HEK293T (cell line): Measurements from ENCODE around the gene IBSP.

Source experiments
- ARNT ChIP-seq: fragments of 450-650 bp; IDR thresholded peaks from 2 replicates; pipeline ENCODE4 v1.6.1; 2017; ENCODE audit warnings: mild to moderate bottlenecking
- BHLHE40 ChIP-seq: fragments of 450-650 bp; IDR thresholded peaks from 2 replicates; pipeline ENCODE4 v1.6.1; 2016; ENCODE audit warnings: mild to moderate bottlenecking, moderate library complexity, borderline replicate concordance
- ELF4 ChIP-seq: fragments of 450-650 bp; IDR thresholded peaks from 2 replicates; pipeline ENCODE4 v1.6.1; 2017; ENCODE audit warnings: antibody characterized with exemption
- FOXA1 ChIP-seq: fragments of 450-650 bp; IDR thresholded peaks from 2 replicates; pipeline ENCODE4 v1.6.1; 2016; ENCODE audit warnings: mild to moderate bottlenecking
- FOXK2 ChIP-seq: fragments of 450-650 bp; IDR thresholded peaks from 2 replicates; pipeline ENCODE4 v1.6.1; 2016; ENCODE audit warnings: mild to moderate bottlenecking
- FOXM1 ChIP-seq: fragments of 450-650 bp; IDR thresholded peaks from 2 replicates; pipeline ENCODE4 v1.6.1; 2017; ENCODE audit warnings: mild to moderate bottlenecking, borderline replicate concordance
- HDGF ChIP-seq: fragments of 450-650 bp; IDR thresholded peaks from 2 replicates; pipeline ENCODE4 v1.6.1; 2017; ENCODE audit warnings: antibody characterized with exemption, borderline replicate concordance
- L3MBTL2 ChIP-seq: fragments of 450-650 bp; conservative IDR thresholded peaks from 2 replicates; pipeline ENCODE4 v1.6.1; 2016; ENCODE audit warnings: mild to moderate bottlenecking
- NFRKB ChIP-seq: fragments of 450-650 bp; IDR thresholded peaks from 2 replicates; pipeline ENCODE4 v1.6.1; 2016; ENCODE audit warnings: mild to moderate bottlenecking, moderate library complexity
- PKNOX1 ChIP-seq: fragments of 450-650 bp; IDR thresholded peaks from 2 replicates; pipeline ENCODE4 v1.6.1; 2016
- SP1 ChIP-seq: fragments of 450-650 bp; IDR thresholded peaks from 2 replicates; pipeline ENCODE4 v1.6.1; 2017
- TARDBP ChIP-seq: fragments of 450-650 bp; IDR thresholded peaks from 2 replicates; pipeline ENCODE4 v1.6.1; 2016

GRCh38 chr4:87834401-87834800 lies 35.0 kb downstream of the IBSP start:
- no peak for TF ChIP-seq BHLHE40
- TF ChIP-seq ELF4, result no peak
- TF ChIP-seq TARDBP, result no peak
- no peak for TF ChIP-seq ARNT
- no peak for TF ChIP-seq FOXK2
- TF ChIP-seq SP1, result no peak
- TF ChIP-seq NFRKB, result no peak
- no peak for TF ChIP-seq FOXM1
- no peak for TF ChIP-seq HDGF
- TF ChIP-seq PKNOX1, result no peak
- TF ChIP-seq L3MBTL2, result no peak
- no peak for TF ChIP-seq FOXA1
